ENCODE measurements around the gene COMT.
"Not testable (repeated sequence)": the region's sequence is repeated elsewhere in the genome, so short reads cannot be mapped to it uniquely, and the experiment has no call there.

The COMT gene

GRCh38 chr22:19941365-19942082, at the start of gene COMT, which contains the start of gene TXNRD2:
COMT (plus strand) TSS chr22:19941772; CDS start chr22:19962527, 20,755 bp downstream.
TXNRD2 (minus strand) TSS chr22:19941818; CDS start chr22:19941803, 15 bp downstream.
- peak; percentile 49 to 56 for DNase-seq (ENCODE audit: low read depth in 1 of 2, low spot score in 1 of 2)

- peak; percentile 31 to 36 for DNase-seq (ENCODE audit: low read depth in 1 of 2, low spot score in 1 of 2)
Measured at GRCh38 chr22:19892257-19892879, 49.2 kb upstream of the COMT start.

GRCh38 chr22:19892925-19893324, 48.6 kb upstream of the COMT start:
- no peak for DNase-seq (ENCODE audit: low read depth in 1 of 2, low spot score in 1 of 2)

- DNase-seq (ENCODE audit: low read depth in 1 of 2, low spot score in 1 of 2) = no peak
Measured at GRCh38 chr22:19893363-19893762, 48.2 kb upstream of the COMT start.

- DNase-seq (ENCODE audit: low read depth in 1 of 2, low spot score in 1 of 2) = no peak
Measured at GRCh38 chr22:19895160-19895849, 46.3 kb upstream of the COMT start.

GRCh38 chr22:19896665-19897355, 44.8 kb upstream of the COMT start:
- no peak for DNase-seq (ENCODE audit: low read depth in 1 of 2, low spot score in 1 of 2)

GRCh38 chr22:19897726-19898125, 43.8 kb upstream of the COMT start:
- no peak for DNase-seq (ENCODE audit: low read depth in 1 of 2, low spot score in 1 of 2)

- no peak for DNase-seq (ENCODE audit: low read depth in 1 of 2, low spot score in 1 of 2)
Measured at GRCh38 chr22:19898145-19898544, 43.4 kb upstream of the COMT start.

GRCh38 chr22:19898831-19899567, 42.6 kb upstream of the COMT start:
- DNase-seq (ENCODE audit: low read depth in 1 of 2, low spot score in 1 of 2) = no peak

- DNase-seq (ENCODE audit: low read depth in 1 of 2, low spot score in 1 of 2) = no peak
Measured at GRCh38 chr22:19900707-19901436, 40.7 kb upstream of the COMT start.

GRCh38 chr22:19901577-19902244, 39.9 kb upstream of the COMT start:
- no peak for DNase-seq (ENCODE audit: low read depth in 1 of 2, low spot score in 1 of 2)

- no peak for DNase-seq (ENCODE audit: low read depth in 1 of 2, low spot score in 1 of 2)
Measured at GRCh38 chr22:19902245-19902715, 39.3 kb upstream of the COMT start.

GRCh38 chr22:19903031-19903430, 38.5 kb upstream of the COMT start:
- DNase-seq (ENCODE audit: low read depth in 1 of 2, low spot score in 1 of 2) = no peak

GRCh38 chr22:19903513-19903912, 38.1 kb upstream of the COMT start:
- no peak for DNase-seq (ENCODE audit: low read depth in 1 of 2, low spot score in 1 of 2)

- DNase-seq (ENCODE audit: low read depth in 1 of 2, low spot score in 1 of 2) = no peak
Measured at GRCh38 chr22:19904174-19904856, 37.3 kb upstream of the COMT start.

GRCh38 chr22:19904935-19905334, 36.6 kb upstream of the COMT start:
- no peak for DNase-seq (ENCODE audit: low read depth in 1 of 2, low spot score in 1 of 2)

- DNase-seq (ENCODE audit: low read depth in 1 of 2, low spot score in 1 of 2) = no peak
Measured at GRCh38 chr22:19905347-19906276, 36.0 kb upstream of the COMT start.

- DNase-seq (ENCODE audit: low read depth in 1 of 2, low spot score in 1 of 2) = not testable (repeated sequence)
Measured at GRCh38 chr22:19906864-19907263, 34.7 kb upstream of the COMT start.

Data from activated T-helper 1 cell treated with anti-CD3 and anti-CD28 coated beads, Interleukin-2, amount 50 U/mL, for 16 hours (primary cell).